OCI-LY3 (cell line): ENCODE data around the gene ADGRV1.
"Not testable (repeated sequence)": the region's sequence is repeated elsewhere in the genome, so short reads cannot be mapped to it uniquely, and the experiment has no call there.

Experiments used
- H2AFZ ChIP-seq: fragments of 200-600, 300-600 bp; shearing (Covaris generic); 2 replicates; pipeline ENCODE4 v1.6.0; 2014; ENCODE audit warnings: antibody characterized with exemption, low read depth, low read length
- H3K27ac ChIP-seq: fragments of 200-600, 300-600 bp; sonication (generic); 2 replicates; pipeline ENCODE4 v1.5.1; 2014; ENCODE audit warnings: mild to moderate bottlenecking, low read length, moderate library complexity, mixed read lengths
- H3K27me3 ChIP-seq: fragments of 200-600, 300-600 bp; sonication (generic); 2 replicates; pipeline ENCODE4 v1.6.1; 2014; ENCODE audit warnings: low read depth, low read length, mixed read lengths
- H3K36me3 ChIP-seq: fragments of 200-600, 300-600 bp; sonication (generic); replicated peaks from 2 replicates; pipeline ENCODE3; 2014; ENCODE audit warnings: low read depth, low read length, mixed read lengths
- H3K4me1 ChIP-seq: fragments of 300-600, 200-600 bp; sonication (generic); 2 replicates; pipeline ENCODE4 v1.6.1; 2014; ENCODE audit warnings: low read length, mixed read lengths
- H3K4me2 ChIP-seq: fragments of 200-600, 300-600 bp; sonication (generic); 2 replicates; pipeline ENCODE4 v1.6.1; 2014; ENCODE audit warnings: low read length, mixed read lengths
- H3K4me3 ChIP-seq: fragments of 300-600, 200-600 bp; sonication (generic); 2 replicates; pipeline ENCODE4 v1.5.1; 2014; ENCODE audit warnings: antibody characterized with exemption, mild to moderate bottlenecking, low read length, moderate library complexity
- H3K79me2 ChIP-seq: fragments of 300-600, 200-600 bp; shearing (Covaris generic); 2 replicates; pipeline ENCODE4 v1.6.1; 2014; ENCODE audit warnings: mild to moderate bottlenecking, low read length, mixed read lengths
- H3K9ac ChIP-seq: fragments of 300-600, 200-600 bp; shearing (Covaris generic); 2 replicates; pipeline ENCODE4 v1.6.0; 2014; ENCODE audit warnings: mild to moderate bottlenecking, low read length, moderate library complexity
- H3K9me3 ChIP-seq: fragments of 200-600, 300-600 bp; shearing (Covaris generic); 2 replicates; pipeline ENCODE4 v1.6.1; 2014; ENCODE audit warnings: low read length, mixed read lengths; ENCODE audit not compliant: insufficient read depth
- H4K20me1 ChIP-seq: fragments of 200-600, 300-600 bp; sonication (generic); 2 replicates; pipeline ENCODE4 v1.6.1; 2016; ENCODE audit warnings: low read length, mixed read lengths; ENCODE audit not compliant: insufficient read depth
- CTCF ChIP-seq: fragments of 200-600, 300-600 bp; sonication (generic); IDR thresholded peaks from 2 replicates; pipeline ENCODE4 v1.5.1; 2014; ENCODE audit warnings: antibody characterized with exemption, low read length, low read depth
- EZH2phosphoT487 ChIP-seq: fragments of 200-600 bp; shearing (Covaris generic); IDR thresholded peaks from 2 replicates; pipeline ENCODE4 v1.6.1; 2018; ENCODE audit warnings: antibody characterized with exemption, mixed run types, low read depth

ADGRV1 gene

DNA sequence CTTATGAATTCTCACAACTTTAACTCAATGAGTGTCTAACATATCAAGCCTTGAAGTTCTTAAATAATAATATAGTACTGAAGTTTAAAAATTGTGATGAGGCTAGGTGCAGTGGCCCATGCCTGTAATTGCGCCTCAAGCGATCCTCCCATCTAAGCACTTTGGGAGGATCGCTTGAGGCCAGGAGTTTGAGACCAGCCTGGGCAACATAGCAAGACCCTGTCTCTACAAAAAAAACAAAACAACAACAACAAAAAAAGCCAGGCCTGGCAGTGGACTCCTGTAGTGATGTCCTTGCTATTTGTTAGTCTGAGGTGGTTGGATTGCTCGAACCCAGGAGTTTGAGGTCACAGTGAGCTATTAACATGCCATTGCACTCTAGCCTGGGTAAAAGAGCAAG lies 98.4 kb downstream of the ADGRV1 start:
- TF ChIP-seq EZH2phosphoT487, result no peak
- TF ChIP-seq CTCF, result no peak
- H4K20me1 ChIP-seq, result no peaks in the 10 kb centered on the region
- no peaks in the 10 kb centered on the region for H3K4me1 ChIP-seq
- no peaks in the 10 kb centered on the region for H3K27me3 ChIP-seq
- H3K79me2 ChIP-seq, result no peaks in the 10 kb centered on the region
- no peaks in the 10 kb centered on the region for H3K36me3 ChIP-seq
- H2AFZ ChIP-seq, result no peak overlapping the region
- no peaks in the 10 kb centered on the region for H3K9me3 ChIP-seq
- H3K4me2 ChIP-seq, result no peak overlapping the region
- no peak overlapping the region for H3K27ac ChIP-seq
- H3K9ac ChIP-seq, result no peak overlapping the region
- H3K4me3 ChIP-seq, result no peak overlapping the region

GRCh38 chr5:90657788-90658187 lies 99.2 kb downstream of the ADGRV1 start:
- H3K27ac ChIP-seq, result no peak overlapping the region
- H2AFZ ChIP-seq, result no peak overlapping the region
- H3K27me3 ChIP-seq, result no peaks in the 10 kb centered on the region
- no peak for TF ChIP-seq CTCF
- TF ChIP-seq EZH2phosphoT487, result no peak
- H3K4me3 ChIP-seq, result no peak overlapping the region
- H3K9ac ChIP-seq, result no peak overlapping the region
- no peaks in the 10 kb centered on the region for H3K36me3 ChIP-seq
- no peaks in the 10 kb centered on the region for H3K9me3 ChIP-seq
- H3K79me2 ChIP-seq, result no peaks in the 10 kb centered on the region
- no peaks in the 10 kb centered on the region for H3K4me1 ChIP-seq
- no peaks in the 10 kb centered on the region for H4K20me1 ChIP-seq
- no peak overlapping the region for H3K4me2 ChIP-seq

DNA sequence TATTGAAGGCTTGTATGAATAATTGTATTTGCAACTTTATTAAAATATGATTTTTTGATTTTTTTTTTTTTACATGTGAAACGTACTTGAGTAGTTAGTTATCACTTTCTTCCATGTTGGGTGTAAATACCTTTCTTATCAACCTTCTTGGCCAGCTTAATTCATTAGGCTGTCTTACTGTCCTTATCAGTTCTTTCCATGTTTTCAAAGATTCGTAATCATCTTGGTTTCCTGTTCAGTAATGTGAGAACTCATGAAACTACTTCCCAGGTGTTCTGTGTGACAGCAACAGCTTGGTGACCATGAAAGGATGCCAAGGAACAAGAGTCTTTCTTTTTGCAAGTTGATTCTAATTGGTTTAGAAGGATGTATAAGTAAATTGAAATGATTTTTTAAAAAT lies 100.0 kb downstream of the ADGRV1 start:
- no peak for TF ChIP-seq EZH2phosphoT487
- TF ChIP-seq CTCF, result no peak
- Histone ChIP-seq H3K4me1 (no peaks in the 10 kb centered on the region), H3K4me2 (no peak overlapping the region), H3K79me2 (no peaks in the 10 kb centered on the region), H3K4me3 (no peak overlapping the region), H3K9ac (no peak overlapping the region), H4K20me1 (no peaks in the 10 kb centered on the region), H2AFZ (no peak overlapping the region), H3K36me3 (no peaks in the 10 kb centered on the region), H3K27ac (no peak overlapping the region), H3K27me3 (no peaks in the 10 kb centered on the region), H3K9me3 (no peaks in the 10 kb centered on the region)

GRCh38 chr5:90668079-90668565 lies 109.5 kb downstream of the ADGRV1 start:
- H3K4me2 ChIP-seq, H3K27me3 ChIP-seq, H3K9me3 ChIP-seq, H2AFZ ChIP-seq, H3K4me1 ChIP-seq, H3K36me3 ChIP-seq, H3K79me2 ChIP-seq, H3K4me3 ChIP-seq, H4K20me1 ChIP-seq, H3K27ac ChIP-seq, H3K9ac ChIP-seq: not testable (repeated sequence)

GRCh38 chr5:90675222-90675621 lies 116.6 kb downstream of the ADGRV1 start:
- Histone ChIP-seq H3K4me1 (no peaks in the 10 kb centered on the region), H3K27me3 (no peaks in the 10 kb centered on the region), H3K79me2 (no peaks in the 10 kb centered on the region), H3K9ac (no peak overlapping the region), H2AFZ (no peak overlapping the region), H3K27ac (no peak overlapping the region), H3K4me2 (no peak overlapping the region), H3K4me3 (no peak overlapping the region), H4K20me1 (no peaks in the 10 kb centered on the region), H3K9me3 (no peaks in the 10 kb centered on the region), H3K36me3 (no peaks in the 10 kb centered on the region)
- TF ChIP-seq CTCF, result no peak
- no peak for TF ChIP-seq EZH2phosphoT487
